ENCODE data around the gene MYRIP.
"Not testable (repeated sequence)": the region's sequence is repeated elsewhere in the genome, so short reads cannot be mapped to it uniquely, and the experiment has no call there.

Gene MYRIP

DNA sequence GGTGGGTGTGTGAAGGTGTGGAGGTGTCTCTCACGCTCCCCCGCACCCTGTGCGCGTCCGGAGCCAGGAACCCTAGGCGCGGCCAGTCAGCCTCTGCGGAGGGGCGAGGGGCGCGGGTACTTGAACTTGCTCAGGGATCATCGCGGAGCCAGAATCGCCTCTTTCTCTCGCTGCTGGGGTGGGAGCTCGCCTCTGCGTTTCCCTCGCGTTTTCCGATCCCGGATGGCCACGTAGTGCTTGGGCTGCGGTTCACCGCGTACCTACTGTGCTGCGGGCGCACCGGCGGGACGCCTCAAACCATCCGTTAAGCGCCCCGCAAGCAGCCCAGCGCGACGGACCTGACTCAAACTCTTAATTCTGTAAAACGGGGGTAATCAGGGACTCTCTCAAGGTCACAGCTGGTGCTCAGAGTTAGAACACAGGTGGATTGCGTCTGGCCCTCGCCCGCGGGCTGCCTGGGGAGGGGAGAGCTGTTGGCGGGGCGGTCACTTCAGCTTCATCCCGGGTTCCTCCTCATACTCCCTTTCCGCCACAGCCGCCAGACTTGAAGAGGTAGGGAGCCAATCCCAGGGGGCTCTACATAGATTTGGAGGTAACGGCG lies 686 bp downstream of the MYRIP start:
- peak overlapping the region; percentile 88 for H3K4me3 Mint-ChIP-seq
- H3K27ac Mint-ChIP-seq, result no peak overlapping the region
- H3K9me3 Mint-ChIP-seq, result no peaks in the 10 kb centered on the region
- peaks cover 24% of the 10 kb centered on the region for H3K4me1 Mint-ChIP-seq
- no peaks in the 10 kb centered on the region for H3K36me3 Mint-ChIP-seq (ENCODE audit: low read depth)
- TF ChIP-seq, protein P1, sequence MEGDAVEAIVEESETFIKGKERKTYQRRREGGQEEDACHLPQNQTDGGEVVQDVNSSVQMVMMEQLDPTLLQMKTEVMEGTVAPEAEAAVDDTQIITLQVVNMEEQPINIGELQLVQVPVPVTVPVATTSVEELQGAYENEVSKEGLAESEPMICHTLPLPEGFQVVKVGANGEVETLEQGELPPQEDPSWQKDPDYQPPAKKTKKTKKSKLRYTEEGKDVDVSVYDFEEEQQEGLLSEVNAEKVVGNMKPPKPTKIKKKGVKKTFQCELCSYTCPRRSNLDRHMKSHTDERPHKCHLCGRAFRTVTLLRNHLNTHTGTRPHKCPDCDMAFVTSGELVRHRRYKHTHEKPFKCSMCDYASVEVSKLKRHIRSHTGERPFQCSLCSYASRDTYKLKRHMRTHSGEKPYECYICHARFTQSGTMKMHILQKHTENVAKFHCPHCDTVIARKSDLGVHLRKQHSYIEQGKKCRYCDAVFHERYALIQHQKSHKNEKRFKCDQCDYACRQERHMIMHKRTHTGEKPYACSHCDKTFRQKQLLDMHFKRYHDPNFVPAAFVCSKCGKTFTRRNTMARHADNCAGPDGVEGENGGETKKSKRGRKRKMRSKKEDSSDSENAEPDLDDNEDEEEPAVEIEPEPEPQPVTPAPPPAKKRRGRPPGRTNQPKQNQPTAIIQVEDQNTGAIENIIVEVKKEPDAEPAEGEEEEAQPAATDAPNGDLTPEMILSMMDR (IDR thresholded peaks at IDR 0.05), result no peak
- DNase-seq, result peak; percentile 32
- peaks cover 93% of the 10 kb centered on the region for H3K27me3 Mint-ChIP-seq (ENCODE audit: low read depth, poor library complexity)

- H3K4me1 Mint-ChIP-seq, result peaks cover 24% of the 10 kb centered on the region
These were observed 1.3 kb downstream of the MYRIP start for GRCh38 chr3:39810647-39811161.

GRCh38 chr3:39811561-39811960 lies 2.2 kb downstream of the MYRIP start:
- H3K9me3 Mint-ChIP-seq, result no peaks in the 10 kb centered on the region
- H3K36me3 Mint-ChIP-seq (ENCODE audit: low read depth), result no peaks in the 10 kb centered on the region
- TF ChIP-seq, protein P1 (IDR thresholded peaks at IDR 0.05), result no peak
- peaks cover 24% of the 10 kb centered on the region for H3K4me1 Mint-ChIP-seq
- H3K27ac Mint-ChIP-seq, result no peak overlapping the region
- H3K27me3 Mint-ChIP-seq (ENCODE audit: low read depth, poor library complexity), result peaks cover 81% of the 10 kb centered on the region
- DNase-seq, result no peak
- no peak overlapping the region for H3K4me3 Mint-ChIP-seq

More at GRCh38 chr3:39810647-39811161, 1.3 kb downstream of the MYRIP start:
- H3K4me3 Mint-ChIP-seq, result peak overlapping the region; percentile 88
- H3K36me3 Mint-ChIP-seq (ENCODE audit: low read depth), result no peaks in the 10 kb centered on the region
- TF ChIP-seq, protein P1 (IDR thresholded peaks at IDR 0.05), result no peak
- no peak for DNase-seq
- H3K9me3 Mint-ChIP-seq, result no peaks in the 10 kb centered on the region
- H3K27me3 Mint-ChIP-seq (ENCODE audit: low read depth, poor library complexity), result peaks cover 90% of the 10 kb centered on the region
- H3K27ac Mint-ChIP-seq, result no peak overlapping the region

GRCh38 chr3:39812537-39812936 lies 3.1 kb downstream of the MYRIP start:
- H3K4me1 Mint-ChIP-seq, result peaks cover 24% of the 10 kb centered on the region
- no peak for DNase-seq
- H3K27me3 Mint-ChIP-seq (ENCODE audit: low read depth, poor library complexity), result peaks cover 72% of the 10 kb centered on the region
- no peaks in the 10 kb centered on the region for H3K36me3 Mint-ChIP-seq (ENCODE audit: low read depth)
- H3K9me3 Mint-ChIP-seq, result no peaks in the 10 kb centered on the region
- H3K4me3 Mint-ChIP-seq, result no peak overlapping the region
- no peak overlapping the region for H3K27ac Mint-ChIP-seq
- TF ChIP-seq, protein P1 (IDR thresholded peaks at IDR 0.05), result no peak

- no peaks in the 10 kb centered on the region for H3K9me3 Mint-ChIP-seq
- TF ChIP-seq, protein P1 (IDR thresholded peaks at IDR 0.05), result no peak
- H3K4me3 Mint-ChIP-seq, result no peak overlapping the region
- peaks cover 15% of the 10 kb centered on the region for H3K4me1 Mint-ChIP-seq
- no peak overlapping the region for H3K27ac Mint-ChIP-seq
- H3K27me3 Mint-ChIP-seq (ENCODE audit: low read depth, poor library complexity), result peaks cover 57% of the 10 kb centered on the region
- no peaks in the 10 kb centered on the region for H3K36me3 Mint-ChIP-seq (ENCODE audit: low read depth)
- DNase-seq, result no peak
These were observed 4.6 kb downstream of the MYRIP start for GRCh38 chr3:39814007-39814406.

DNA sequence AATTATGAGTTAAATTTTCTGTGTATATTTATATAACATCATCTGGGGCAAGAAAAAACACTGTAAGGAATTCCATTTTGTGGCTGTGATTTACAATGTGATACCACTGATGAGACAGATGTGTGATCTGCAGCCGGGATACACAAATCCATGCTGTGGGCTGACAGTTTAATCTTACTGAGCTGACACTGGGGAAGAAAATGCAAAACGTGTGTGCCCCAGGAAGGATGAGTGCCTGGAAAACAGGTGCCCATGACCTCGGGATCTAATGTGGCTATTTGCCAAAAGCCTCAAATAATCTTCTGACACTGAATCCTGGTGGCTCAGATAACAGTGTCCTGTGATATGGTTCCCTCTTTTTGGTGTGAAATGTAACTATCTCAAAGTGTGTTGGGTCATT lies 10.5 kb downstream of the MYRIP start:
- Mint-ChIP-seq H3K27ac (no peak overlapping the region), H3K36me3 (ENCODE audit: low read depth) (no peaks in the 10 kb centered on the region), H3K4me3 (no peak overlapping the region), H3K4me1 (peaks cover 5% of the 10 kb centered on the region), H3K27me3 (ENCODE audit: low read depth, poor library complexity) (peaks cover 13% of the 10 kb centered on the region), H3K9me3 (no peaks in the 10 kb centered on the region)
- DNase-seq, result no peak
- TF ChIP-seq, protein P1 (IDR thresholded peaks at IDR 0.05), result no peak

GRCh38 chr3:39833764-39834163 lies 24.4 kb downstream of the MYRIP start:
- Mint-ChIP-seq H3K9me3 (peaks cover 17% of the 10 kb centered on the region), H3K27me3 (ENCODE audit: low read depth, poor library complexity) (peaks cover 15% of the 10 kb centered on the region)
- not testable (repeated sequence) for H3K4me3 Mint-ChIP-seq; H3K27ac Mint-ChIP-seq; H3K36me3 Mint-ChIP-seq (ENCODE audit: low read depth); DNase-seq; H3K4me1 Mint-ChIP-seq

All from nephron progenitor cell (in vitro differentiated cells).